MCF 10A (cell line): ENCODE results near the gene NSRP1. TPM values are rescaled to one million over a fixed set of nuclear protein-coding genes. Genes with fewer than 3 reads are reported as not detected.

ENCODE experiments used
- BruUV-seq: library from RNA; stranded (reverse); fragments of 400-500 nt; replicated peaks from 2 replicates; lab custom pipeline; 2021; lab: Mats Ljungman, UMichigan
- CTCF ChIA-PET: fragments of 300-600 bp; sonication (Branson Sonifier 250); formaldehyde crosslinking; extraction: SDS; loops from one replicate; lab custom pipeline; 2021; ENCODE audit warnings: antibody characterized with exemption, inconsistent platforms; lab: Yijun Ruan, JAX
- POLR2A ChIA-PET: fragments of 300-600, 350-650 bp; sonication (Branson Sonifier 250); formaldehyde crosslinking; extraction: SDS; loops from one replicate; lab custom pipeline; 2020; ENCODE audit warnings: antibody characterized with exemption, inconsistent platforms; lab: Yijun Ruan, JAX
- DNase-seq: peaks from one replicate; pipeline ENCODE4 v3.0.0-alpha.2; 2018; ENCODE audit not compliant: unreplicated experiment
- H3K27ac Mint-ChIP-seq: one replicate; pipeline ENCODE4 v1.8.0; 2022; ENCODE audit warnings: mild to moderate bottlenecking, low read depth, mixed read lengths; ENCODE audit not compliant: unreplicated experiment
- H3K27me3 Mint-ChIP-seq: one replicate; pipeline ENCODE4 v1.8.0; 2022; ENCODE audit warnings: mixed read lengths; ENCODE audit not compliant: insufficient read depth, unreplicated experiment
- H3K36me3 Mint-ChIP-seq: one replicate; pipeline ENCODE4 v1.8.0; 2022; ENCODE audit warnings: mild to moderate bottlenecking, moderate library complexity, mixed read lengths; ENCODE audit not compliant: insufficient read depth, unreplicated experiment
- H3K4me1 Mint-ChIP-seq: one replicate; pipeline ENCODE4 v1.8.0; 2022; ENCODE audit warnings: mixed read lengths; ENCODE audit not compliant: insufficient read depth, unreplicated experiment
- H3K4me3 Mint-ChIP-seq: one replicate; pipeline ENCODE4 v1.8.0; 2022; ENCODE audit warnings: mild to moderate bottlenecking, moderate library complexity, mixed read lengths; ENCODE audit not compliant: unreplicated experiment
- H3K9me3 Mint-ChIP-seq: one replicate; pipeline ENCODE4 v1.8.0; 2022; ENCODE audit warnings: mixed read lengths; ENCODE audit not compliant: unreplicated experiment
- CTCF ChIP-seq: fragments of 200-600 bp; IDR thresholded peaks from one replicate; pipeline ENCODE4 v1.8.0; 2022; ENCODE audit warnings: antibody characterized with exemption, mild to moderate bottlenecking; ENCODE audit not compliant: unreplicated experiment
- intact Hi-C: fragments of 100-400 bp; cut with micrococcal nuclease; formaldehyde crosslinking; loops from 2 replicates; pipeline ENCODE4 v1.14.1; 2022
- total RNA-seq: library from RNA; stranded (reverse); gene quantifications from 2 replicates; pipeline ENCODE4 v1.2.3, GENCODE V29; 2022

Gene NSRP1
- total RNA-seq, 1 experiment from 2014 or later: 57.3 TPM

GRCh38 chr17:30232015-30232823, 115.6 kb downstream of the NSRP1 start:
- no peaks in the 10 kb centered on the region for H3K36me3 Mint-ChIP-seq
- peaks cover 56% of the 10 kb centered on the region for H3K27me3 Mint-ChIP-seq
- BruUV-seq: no TSS peak
- ChIA-PET POLR2A (no interaction called here), CTCF (interaction anchor here (0.7 kb wide), 1 partner anchor 128 kb away, joined by 3 read pairs; no protein-coding TSS in a partner anchor)
- H3K27ac Mint-ChIP-seq: no peak overlapping the region
- no peak for TF ChIP-seq CTCF
- H3K4me1 Mint-ChIP-seq: no peaks in the 10 kb centered on the region
- intact Hi-C loops: no loop called here
- no peaks in the 10 kb centered on the region for H3K9me3 Mint-ChIP-seq
- H3K4me3 Mint-ChIP-seq: no peak overlapping the region
- DNase-seq: no peak

GRCh38 chr17:30232824-30233427, 116.3 kb downstream of the NSRP1 start:
- ChIA-PET POLR2A (no interaction called here), CTCF (interaction anchor here (0.7 kb wide), 1 partner anchor 128 kb away, joined by 3 read pairs; no protein-coding TSS in a partner anchor)
- Mint-ChIP-seq H3K36me3 (no peaks in the 10 kb centered on the region), H3K27ac (no peak overlapping the region), H3K27me3 (peaks cover 59% of the 10 kb centered on the region), H3K4me1 (peaks cover 5% of the 10 kb centered on the region), H3K9me3 (no peaks in the 10 kb centered on the region), H3K4me3 (no peak overlapping the region)
- intact Hi-C loops: no loop called here
- TF ChIP-seq CTCF: no peak
- no peak for DNase-seq
- no TSS peak for BruUV-seq

- peaks cover 9% of the 10 kb centered on the region for H3K4me1 Mint-ChIP-seq
- no peak overlapping the region for H3K4me3 Mint-ChIP-seq
- no peak overlapping the region for H3K27ac Mint-ChIP-seq
- no peaks in the 10 kb centered on the region for H3K36me3 Mint-ChIP-seq
- H3K9me3 Mint-ChIP-seq: no peaks in the 10 kb centered on the region
- no TSS peak for BruUV-seq
- POLR2A ChIA-PET: no interaction called here
- H3K27me3 Mint-ChIP-seq: peaks cover 59% of the 10 kb centered on the region
- intact Hi-C loops: no loop called here
- no peak for DNase-seq
- TF ChIP-seq CTCF: no peak
- CTCF ChIA-PET: interaction anchor here (0.6 kb wide), 1 partner anchor 109 kb away, joined by 3 read pairs; no protein-coding TSS in a partner anchor
Measured at GRCh38 chr17:30234296-30234695, 117.7 kb downstream of the NSRP1 start.

- ChIA-PET CTCF (interaction anchor here (0.6 to 2.1 kb wide), 2 partner anchors 11 to 109 kb away, joined by 3 to 7 read pairs; no protein-coding TSS in a partner anchor), POLR2A (no interaction called here)
- no peaks in the 10 kb centered on the region for H3K36me3 Mint-ChIP-seq
- no peak overlapping the region for H3K4me3 Mint-ChIP-seq
- H3K4me1 Mint-ChIP-seq: peaks cover 9% of the 10 kb centered on the region
- peaks cover 59% of the 10 kb centered on the region for H3K27me3 Mint-ChIP-seq
- BruUV-seq: no TSS peak
- intact Hi-C loops: no loop called here
- no peak overlapping the region for H3K27ac Mint-ChIP-seq
- no peak for DNase-seq
- no peak for TF ChIP-seq CTCF
- no peaks in the 10 kb centered on the region for H3K9me3 Mint-ChIP-seq
Measured at GRCh38 chr17:30234964-30235363, 118.3 kb downstream of the NSRP1 start.
